SK-N-SH (cell line): ENCODE data around the gene RAE1. TPM values are rescaled to one million over a fixed set of nuclear protein-coding genes. Genes with fewer than 3 reads are reported as not detected.

Experiments used
- CTCF ChIA-PET: fragments of 300-600, 350-600 bp; formaldehyde crosslinking; extraction: SDS; loops from one replicate; lab custom pipeline; 2021; lab: Yijun Ruan, JAX
- POLR2A ChIA-PET: fragments of 350-600 bp; sonication (Branson Sonifier 250); formaldehyde crosslinking; extraction: SDS; loops from one replicate; lab custom pipeline; 2020; ENCODE audit warnings: antibody characterized with exemption, inconsistent platforms; lab: Yijun Ruan, JAX
- DNase-seq: peaks from one replicate; pipeline ENCODE4 v3.0.0; 2012
- H2AFZ ChIP-seq: fragments of 200-600 bp; sonication (generic); 2 replicates; pipeline ENCODE4 v1.8.1; 2016; ENCODE audit warnings: antibody characterized with exemption, mild to moderate bottlenecking, low read depth
- H3F3A ChIP-seq: fragments of 200-600 bp; sonication (generic); replicated peaks from 2 replicates; pipeline ENCODE3; 2016; ENCODE audit warnings: antibody characterized with exemption, mild to moderate bottlenecking; ENCODE audit not compliant: insufficient read depth
- H3K27ac ChIP-seq, 2 experiments: fragments of 200-500 bp in 1 of 2; fragments of 200-600 bp in 1 of 2; sonication (Bioruptor generic) in 1 of 2; sonication (generic), shearing (Covaris generic) in 1 of 2; 2 replicates each; pipeline versions ENCODE4 v1.5.1 to v1.6.1; 2014 to 2016; ENCODE audit warnings: low read depth in 2 of 2, inconsistent platforms in 1 of 2, low read length in 1 of 2, mild to moderate bottlenecking in 1 of 2, mixed read lengths in 1 of 2
- H3K27me3 ChIP-seq: fragments of 200-600 bp; sonication (generic), shearing (Covaris generic); 2 replicates; pipeline ENCODE4 v1.6.1; 2016; ENCODE audit warnings: mixed run types; ENCODE audit not compliant: insufficient read depth
- H3K36me3 ChIP-seq, 2 experiments: fragments of 200-500 bp in 1 of 2; fragments of 200-600 bp in 1 of 2; sonication (Bioruptor generic) in 1 of 2; sonication (generic) in 1 of 2; replicated peaks in 1 of 2; 2 replicates each; pipeline versions ENCODE3 to v1.5.1; 2014 to 2016; ENCODE audit warnings: low read length in 1 of 2, mild to moderate bottlenecking in 1 of 2; ENCODE audit not compliant: insufficient read depth in 2 of 2, control insufficient read depth in 1 of 2
- H3K4me1 ChIP-seq, 2 experiments: fragments of 200-500 bp in 1 of 2; fragments of 200-600 bp in 1 of 2; sonication (Bioruptor generic) in 1 of 2; sonication (generic), shearing (Covaris generic) in 1 of 2; 2 replicates each; pipeline versions ENCODE4 v1.5.1 to v1.6.1; 2014 to 2016; ENCODE audit warnings: low read depth in 1 of 2, low read length in 1 of 2, mixed run types in 1 of 2; ENCODE audit not compliant: insufficient read depth in 2 of 2, control insufficient read depth in 1 of 2
- H3K4me2 ChIP-seq: fragments of 200-600 bp; sonication (generic), shearing (Covaris generic); 2 replicates; pipeline ENCODE4 v1.6.1; 2017; ENCODE audit warnings: mixed run types
- H3K4me3 ChIP-seq, 2 experiments: fragments of 200-500 bp in 1 of 2; fragments of 200-600 bp in 1 of 2; sonication (Bioruptor generic) in 1 of 2; sonication (generic), shearing (Covaris generic) in 1 of 2; 2 replicates each; pipeline versions ENCODE4 v1.5.1 to v1.8.1; 2014 to 2016; ENCODE audit warnings: low read depth in 2 of 2, inconsistent platforms in 1 of 2, low read length in 1 of 2, mild to moderate bottlenecking in 1 of 2, mixed read lengths in 1 of 2, moderate library complexity in 1 of 2
- H3K79me2 ChIP-seq: fragments of 200-600 bp; sonication (generic); 2 replicates; pipeline ENCODE4 v1.8.1; 2017; ENCODE audit warnings: mild to moderate bottlenecking; ENCODE audit not compliant: insufficient read depth
- H3K9ac ChIP-seq: fragments of 200-600 bp; sonication (generic); 2 replicates; pipeline ENCODE4 v1.6.1; 2017; ENCODE audit warnings: mixed run types
- H3K9me2 ChIP-seq: fragments of 200-600 bp; sonication (generic); 2 replicates; pipeline ENCODE4 v1.6.1; 2017; ENCODE audit warnings: mixed run types
- H3K9me3 ChIP-seq: fragments of 200-600 bp; sonication (generic); 2 replicates; pipeline ENCODE4 v1.6.1; 2017; ENCODE audit warnings: mixed run types, mild to moderate bottlenecking, moderate library complexity
- H4K20me1 ChIP-seq: fragments of 200-600 bp; sonication (generic); 2 replicates; pipeline ENCODE4 v1.6.1; 2017; ENCODE audit warnings: mild to moderate bottlenecking, mixed run types; ENCODE audit not compliant: insufficient read depth
- CHD2 ChIP-seq: fragments of 150-350 bp; IDR thresholded peaks from 2 replicates; pipeline ENCODE4 v1.6.1; 2018; ENCODE audit warnings: low read length; ENCODE audit not compliant: partially characterized antibody
- ELF1 ChIP-seq: IDR thresholded peaks from 2 replicates; pipeline ENCODE4 v1.4.0; 2012
- GATA2 ChIP-seq: sonication (generic); formaldehyde crosslinking; IDR thresholded peaks from 2 replicates; pipeline ENCODE4 v1.5.0; 2020; ENCODE audit warnings: mild to moderate bottlenecking, missing genetic modification reagents
- MXI1 ChIP-seq: IDR thresholded peaks from 2 replicates; pipeline ENCODE4 v1.6.1; 2012; ENCODE audit warnings: mild to moderate bottlenecking, low read depth, low read length, improper control_type of control experiment
- RAD21 ChIP-seq: IDR thresholded peaks from 2 replicates; pipeline ENCODE4 v1.6.1; 2012; ENCODE audit warnings: mild to moderate bottlenecking, low read length
- RFX5 ChIP-seq: IDR thresholded peaks from 2 replicates; pipeline ENCODE4 v1.6.1; 2012; ENCODE audit warnings: mild to moderate bottlenecking, improper control_type of control experiment, low read length
- SIN3A ChIP-seq: IDR thresholded peaks from 2 replicates; pipeline ENCODE4 v1.6.1; 2012; ENCODE audit warnings: low read depth, mild to moderate bottlenecking, low read length, moderate library complexity, borderline replicate concordance
- TAF1 ChIP-seq: IDR thresholded peaks from 2 replicates; pipeline ENCODE4 v1.6.1; 2012; ENCODE audit warnings: low read depth, mild to moderate bottlenecking, low read length, moderate library complexity, borderline replicate concordance
- WGBS: methylation state at CpG from one replicate; pipeline ENCODE4 v1.1.6; 2017; ENCODE audit warnings: low lambda C conversion rate; 5-methylcytosine and 5-hydroxymethylcytosine counted together
- polyA plus RNA-seq, 3 experiments: library from polyadenylated mRNA; depleted of rRNA; stranded (reverse); fragments of >200 nt; gene quantifications; 2 replicates each; pipeline ENCODE4 v1.2.3, GENCODE V29; 2012
- TF ChIP-seq, protein P1 (sequence below): IDR thresholded peaks from 2 replicates; pipeline ENCODE4 v1.4.0; 2012; ENCODE audit warnings: low read depth, borderline replicate concordance
- TF ChIP-seq, protein P2 (sequence below): fragments of 200-600 bp; sonication (generic); IDR thresholded peaks from 2 replicates; pipeline ENCODE4 v1.6.1; 2017; ENCODE audit warnings: antibody characterized with exemption, mild to moderate bottlenecking, moderate library complexity
- TF ChIP-seq, protein P3 (sequence below): IDR thresholded peaks from 2 replicates; pipeline ENCODE4 v1.6.1; 2012; ENCODE audit warnings: mild to moderate bottlenecking, low read depth, low read length, moderate library complexity
- TF ChIP-seq, protein P4 (sequence below): IDR thresholded peaks from 2 replicates; pipeline ENCODE4 v1.4.0; 2012; ENCODE audit warnings: low read depth, borderline replicate concordance
- TF ChIP-seq, protein P5 (sequence below): IDR thresholded peaks from 2 replicates; pipeline ENCODE4 v1.4.0; 2012; ENCODE audit warnings: low read depth

The RAE1 gene
- polyA plus RNA-seq, 1 of the 3 experiments (the other 2 are of a cell fraction): 82.4 TPM

DNA sequence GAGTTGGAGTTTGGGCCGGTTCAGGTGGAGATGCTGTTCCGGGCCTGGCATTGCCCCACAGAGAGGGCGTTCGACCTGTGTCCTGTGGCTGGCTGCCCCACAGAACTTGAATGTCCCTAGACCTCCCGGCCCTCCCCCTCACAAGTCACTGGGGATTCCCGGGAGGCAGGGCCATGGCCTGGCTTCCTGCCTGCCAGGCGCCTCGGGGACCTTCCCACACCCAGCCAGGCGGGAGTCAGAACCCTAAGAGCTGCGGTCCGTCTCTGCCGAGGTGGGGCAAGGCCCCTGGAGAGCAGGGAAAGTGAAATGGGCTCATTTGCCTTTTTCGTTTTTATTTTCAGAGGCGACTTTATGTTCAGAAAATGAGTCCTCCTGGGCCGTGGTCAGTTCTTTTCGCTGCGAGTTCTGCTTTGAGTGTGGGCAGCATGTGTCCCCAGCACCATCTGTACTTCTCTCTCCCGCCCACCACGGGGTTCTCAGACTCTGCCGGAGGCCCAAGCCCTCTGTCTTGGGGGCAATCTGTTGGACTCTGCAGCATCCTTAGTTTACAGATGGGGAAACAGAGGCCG lies 48.6 kb downstream of the RAE1 start:
- ChIA-PET CTCF (interaction anchor here (1.4 kb wide), 1 partner anchor 94 kb away, joined by 3 read pairs; no protein-coding TSS in a partner anchor), POLR2A (no interaction called here)
- H2AFZ ChIP-seq: no peak overlapping the region
- H3K27me3 ChIP-seq: no peaks in the 10 kb centered on the region
- H3K9me2 ChIP-seq: no peaks in the 10 kb centered on the region
- H3K36me3 ChIP-seq: peaks cover 0 to 51% of the 10 kb centered on the region in 2 experiments
- no peaks in the 10 kb centered on the region for H3K9me3 ChIP-seq
- no peaks in the 10 kb centered on the region for H3F3A ChIP-seq
- H4K20me1 ChIP-seq: no peaks in the 10 kb centered on the region
- DNase-seq: no peak
- no peak overlapping the region for H3K9ac ChIP-seq
- peaks cover 0 to 19% of the 10 kb centered on the region in 2 experiments; a peak in 1 of 4 replicates for H3K4me1 ChIP-seq
- WGBS: 85% methylated on average over 16 of the region's 21 CpGs
- TF ChIP-seq RFX5 (no peak), GATA2 (CRISPR knock-in tag) (no peak), TAF1 (no peak), CHD2 (no peak), SIN3A (no peak), ELF1 (no peak), MXI1 (no peak), RAD21 (no peak)
- TF ChIP-seq, protein P1, sequence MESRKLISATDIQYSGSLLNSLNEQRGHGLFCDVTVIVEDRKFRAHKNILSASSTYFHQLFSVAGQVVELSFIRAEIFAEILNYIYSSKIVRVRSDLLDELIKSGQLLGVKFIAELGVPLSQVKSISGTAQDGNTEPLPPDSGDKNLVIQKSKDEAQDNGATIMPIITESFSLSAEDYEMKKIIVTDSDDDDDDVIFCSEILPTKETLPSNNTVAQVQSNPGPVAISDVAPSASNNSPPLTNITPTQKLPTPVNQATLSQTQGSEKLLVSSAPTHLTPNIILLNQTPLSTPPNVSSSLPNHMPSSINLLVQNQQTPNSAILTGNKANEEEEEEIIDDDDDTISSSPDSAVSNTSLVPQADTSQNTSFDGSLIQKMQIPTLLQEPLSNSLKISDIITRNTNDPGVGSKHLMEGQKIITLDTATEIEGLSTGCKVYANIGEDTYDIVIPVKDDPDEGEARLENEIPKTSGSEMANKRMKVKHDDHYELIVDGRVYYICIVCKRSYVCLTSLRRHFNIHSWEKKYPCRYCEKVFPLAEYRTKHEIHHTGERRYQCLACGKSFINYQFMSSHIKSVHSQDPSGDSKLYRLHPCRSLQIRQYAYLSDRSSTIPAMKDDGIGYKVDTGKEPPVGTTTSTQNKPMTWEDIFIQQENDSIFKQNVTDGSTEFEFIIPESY: no peak
- TF ChIP-seq, protein P2, sequence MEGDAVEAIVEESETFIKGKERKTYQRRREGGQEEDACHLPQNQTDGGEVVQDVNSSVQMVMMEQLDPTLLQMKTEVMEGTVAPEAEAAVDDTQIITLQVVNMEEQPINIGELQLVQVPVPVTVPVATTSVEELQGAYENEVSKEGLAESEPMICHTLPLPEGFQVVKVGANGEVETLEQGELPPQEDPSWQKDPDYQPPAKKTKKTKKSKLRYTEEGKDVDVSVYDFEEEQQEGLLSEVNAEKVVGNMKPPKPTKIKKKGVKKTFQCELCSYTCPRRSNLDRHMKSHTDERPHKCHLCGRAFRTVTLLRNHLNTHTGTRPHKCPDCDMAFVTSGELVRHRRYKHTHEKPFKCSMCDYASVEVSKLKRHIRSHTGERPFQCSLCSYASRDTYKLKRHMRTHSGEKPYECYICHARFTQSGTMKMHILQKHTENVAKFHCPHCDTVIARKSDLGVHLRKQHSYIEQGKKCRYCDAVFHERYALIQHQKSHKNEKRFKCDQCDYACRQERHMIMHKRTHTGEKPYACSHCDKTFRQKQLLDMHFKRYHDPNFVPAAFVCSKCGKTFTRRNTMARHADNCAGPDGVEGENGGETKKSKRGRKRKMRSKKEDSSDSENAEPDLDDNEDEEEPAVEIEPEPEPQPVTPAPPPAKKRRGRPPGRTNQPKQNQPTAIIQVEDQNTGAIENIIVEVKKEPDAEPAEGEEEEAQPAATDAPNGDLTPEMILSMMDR: no peak
- TF ChIP-seq, protein P3, sequence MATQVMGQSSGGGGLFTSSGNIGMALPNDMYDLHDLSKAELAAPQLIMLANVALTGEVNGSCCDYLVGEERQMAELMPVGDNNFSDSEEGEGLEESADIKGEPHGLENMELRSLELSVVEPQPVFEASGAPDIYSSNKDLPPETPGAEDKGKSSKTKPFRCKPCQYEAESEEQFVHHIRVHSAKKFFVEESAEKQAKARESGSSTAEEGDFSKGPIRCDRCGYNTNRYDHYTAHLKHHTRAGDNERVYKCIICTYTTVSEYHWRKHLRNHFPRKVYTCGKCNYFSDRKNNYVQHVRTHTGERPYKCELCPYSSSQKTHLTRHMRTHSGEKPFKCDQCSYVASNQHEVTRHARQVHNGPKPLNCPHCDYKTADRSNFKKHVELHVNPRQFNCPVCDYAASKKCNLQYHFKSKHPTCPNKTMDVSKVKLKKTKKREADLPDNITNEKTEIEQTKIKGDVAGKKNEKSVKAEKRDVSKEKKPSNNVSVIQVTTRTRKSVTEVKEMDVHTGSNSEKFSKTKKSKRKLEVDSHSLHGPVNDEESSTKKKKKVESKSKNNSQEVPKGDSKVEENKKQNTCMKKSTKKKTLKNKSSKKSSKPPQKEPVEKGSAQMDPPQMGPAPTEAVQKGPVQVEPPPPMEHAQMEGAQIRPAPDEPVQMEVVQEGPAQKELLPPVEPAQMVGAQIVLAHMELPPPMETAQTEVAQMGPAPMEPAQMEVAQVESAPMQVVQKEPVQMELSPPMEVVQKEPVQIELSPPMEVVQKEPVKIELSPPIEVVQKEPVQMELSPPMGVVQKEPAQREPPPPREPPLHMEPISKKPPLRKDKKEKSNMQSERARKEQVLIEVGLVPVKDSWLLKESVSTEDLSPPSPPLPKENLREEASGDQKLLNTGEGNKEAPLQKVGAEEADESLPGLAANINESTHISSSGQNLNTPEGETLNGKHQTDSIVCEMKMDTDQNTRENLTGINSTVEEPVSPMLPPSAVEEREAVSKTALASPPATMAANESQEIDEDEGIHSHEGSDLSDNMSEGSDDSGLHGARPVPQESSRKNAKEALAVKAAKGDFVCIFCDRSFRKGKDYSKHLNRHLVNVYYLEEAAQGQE: no peak
- TF ChIP-seq, protein P4, sequence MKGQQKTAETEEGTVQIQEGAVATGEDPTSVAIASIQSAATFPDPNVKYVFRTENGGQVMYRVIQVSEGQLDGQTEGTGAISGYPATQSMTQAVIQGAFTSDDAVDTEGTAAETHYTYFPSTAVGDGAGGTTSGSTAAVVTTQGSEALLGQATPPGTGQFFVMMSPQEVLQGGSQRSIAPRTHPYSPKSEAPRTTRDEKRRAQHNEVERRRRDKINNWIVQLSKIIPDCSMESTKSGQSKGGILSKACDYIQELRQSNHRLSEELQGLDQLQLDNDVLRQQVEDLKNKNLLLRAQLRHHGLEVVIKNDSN: no peak
- TF ChIP-seq, protein P5, sequence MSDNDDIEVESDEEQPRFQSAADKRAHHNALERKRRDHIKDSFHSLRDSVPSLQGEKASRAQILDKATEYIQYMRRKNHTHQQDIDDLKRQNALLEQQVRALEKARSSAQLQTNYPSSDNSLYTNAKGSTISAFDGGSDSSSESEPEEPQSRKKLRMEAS: no peak
- H3K4me3 ChIP-seq: no peak overlapping the region
- H3K79me2 ChIP-seq: no peaks in the 10 kb centered on the region
- H3K27ac ChIP-seq: no peak overlapping the region
- H3K4me2 ChIP-seq: no peak overlapping the region
